GM21367 (cell line): Measurements from ENCODE around the gene TYR.
"Not testable (repeated sequence)": the region's sequence is repeated elsewhere in the genome, so short reads cannot be mapped to it uniquely, and the experiment has no call there.

Source experiments
- ATAC-seq: cut with Tn5 transposase; IDR thresholded peaks from one replicate; pipeline ENCODE4 v1.9.1; 2021; ENCODE audit not compliant: unreplicated experiment

The TYR gene

DNA sequence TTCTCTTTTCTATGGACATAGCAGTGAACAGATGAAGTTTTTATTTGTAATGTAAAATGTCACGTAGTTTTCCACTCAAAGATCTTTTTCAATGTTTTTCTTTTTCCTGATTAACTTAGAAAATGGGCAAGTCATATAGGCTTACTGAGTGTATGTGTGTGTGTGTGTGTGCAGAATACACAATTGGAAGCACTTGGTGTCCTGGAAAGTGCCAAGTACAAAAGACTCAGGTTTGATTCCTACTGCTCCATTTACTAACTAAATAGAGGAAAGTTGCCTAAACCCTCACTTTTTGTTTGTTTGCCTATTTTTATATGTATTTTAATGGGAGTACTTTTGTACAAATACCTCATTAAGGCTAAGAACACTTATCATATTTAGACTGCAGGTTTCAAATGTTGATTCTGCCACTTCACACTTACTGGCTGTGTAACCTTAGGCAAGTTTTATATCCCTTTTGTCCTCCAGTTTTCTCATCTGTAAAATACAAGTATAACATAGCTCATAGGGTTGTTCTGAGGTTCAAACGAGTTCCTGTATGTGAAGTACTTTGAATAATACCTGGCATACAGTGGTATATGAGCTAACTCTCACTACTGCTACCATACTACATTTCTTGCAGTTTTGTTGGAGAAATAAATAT, 90.1 kb downstream of the TYR start:
- ATAC-seq: no peak

DNA sequence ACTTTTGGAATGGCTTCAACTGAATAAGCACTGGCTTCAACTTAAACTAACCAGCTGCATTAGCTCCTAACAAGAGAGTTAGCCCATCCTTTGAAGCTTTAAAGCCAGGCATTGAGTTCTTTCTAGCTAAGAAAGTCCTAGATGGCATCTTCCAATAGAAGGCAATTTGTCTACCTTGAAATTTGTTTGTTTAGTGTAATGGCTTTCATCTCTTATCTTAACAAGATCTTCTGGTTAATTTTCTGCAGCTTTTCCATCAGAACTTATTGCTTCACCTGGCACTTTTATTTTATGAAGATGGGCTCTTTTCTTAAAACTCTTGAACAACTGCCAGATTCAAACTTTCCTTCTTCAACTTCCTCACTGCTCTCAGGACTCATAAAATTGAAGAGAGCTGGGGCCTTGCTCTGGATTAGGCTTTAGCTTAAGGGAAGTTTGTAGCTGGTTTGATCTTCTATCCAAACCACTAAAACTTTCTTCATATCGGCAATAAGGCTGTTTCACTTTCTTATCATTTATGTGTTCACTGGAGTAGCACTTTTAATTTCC, 94.9 kb downstream of the TYR start:
- ATAC-seq: not testable (repeated sequence)

DNA sequence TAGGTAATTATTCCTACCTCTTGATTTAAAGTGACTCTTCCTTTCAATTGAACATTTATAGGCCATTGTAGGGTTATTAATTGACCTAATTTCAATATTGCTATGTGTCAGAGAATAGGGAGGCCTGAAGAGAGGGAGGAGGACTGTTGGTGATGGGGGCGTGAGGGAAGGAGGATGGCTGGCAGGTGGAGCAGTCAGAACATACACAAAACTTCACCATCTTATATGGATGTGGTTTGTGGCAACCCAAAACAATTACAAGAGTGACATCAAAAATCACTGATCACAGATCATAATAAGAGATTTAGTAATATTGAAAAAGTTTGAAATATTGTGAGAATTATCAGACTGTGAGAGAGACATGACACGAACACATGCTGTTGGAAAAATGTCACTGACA, 95.5 kb downstream of the TYR start:
- not testable (repeated sequence) for ATAC-seq

GRCh38 chr11:89275966-89276365, 98.3 kb downstream of the TYR start:
- ATAC-seq: no peak

DNA sequence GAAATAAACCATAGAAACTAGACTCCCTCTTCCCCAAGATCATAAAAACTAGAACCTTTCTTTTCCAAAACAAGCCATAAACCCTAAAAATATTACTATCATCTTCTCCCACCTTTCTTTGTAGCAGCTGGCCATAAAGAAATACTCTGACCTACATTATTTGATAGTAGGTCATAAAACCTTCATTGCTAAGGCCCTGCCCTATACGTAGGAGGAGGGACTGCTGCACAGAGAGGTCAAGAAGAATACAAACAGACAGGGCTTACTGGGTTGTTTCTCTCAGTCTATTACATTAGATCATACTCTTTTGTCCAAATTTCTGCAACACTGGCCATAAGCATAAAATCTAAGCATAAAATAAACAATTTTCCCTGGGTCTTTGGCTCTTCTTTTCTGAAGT, 101.5 kb downstream of the TYR start:
- no peak for ATAC-seq

DNA sequence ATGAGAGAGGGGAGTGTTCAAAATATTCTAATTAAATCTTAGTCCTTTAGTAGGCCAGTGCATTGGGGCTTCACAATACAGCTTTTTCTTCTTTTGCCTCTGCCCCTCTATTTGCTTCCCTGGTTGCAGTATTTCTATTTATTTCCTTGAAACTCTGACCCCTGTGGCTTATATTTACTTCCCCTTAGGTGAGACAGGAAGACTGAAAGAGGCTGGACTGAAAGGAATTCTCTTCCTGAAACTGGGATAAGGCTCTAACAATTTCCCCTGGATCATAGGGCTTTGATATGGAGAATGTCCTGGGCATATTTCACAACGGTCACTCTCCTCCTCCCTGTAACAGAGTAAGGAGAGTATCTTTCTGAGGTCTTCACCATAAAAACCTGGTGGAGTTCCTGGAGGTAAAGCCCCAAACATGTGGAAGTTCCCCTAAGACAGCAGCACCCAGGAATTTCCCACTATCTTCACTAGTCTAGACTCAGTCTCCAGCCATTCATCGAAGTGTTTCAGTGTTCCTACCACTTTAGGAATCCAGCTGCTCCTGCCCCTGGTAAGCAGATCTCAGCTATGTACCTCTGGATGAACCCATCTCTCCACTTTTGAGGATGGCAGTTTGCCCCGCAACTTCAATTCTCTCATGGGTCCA, 103.5 kb downstream of the TYR start:
- not testable (repeated sequence) for ATAC-seq

DNA sequence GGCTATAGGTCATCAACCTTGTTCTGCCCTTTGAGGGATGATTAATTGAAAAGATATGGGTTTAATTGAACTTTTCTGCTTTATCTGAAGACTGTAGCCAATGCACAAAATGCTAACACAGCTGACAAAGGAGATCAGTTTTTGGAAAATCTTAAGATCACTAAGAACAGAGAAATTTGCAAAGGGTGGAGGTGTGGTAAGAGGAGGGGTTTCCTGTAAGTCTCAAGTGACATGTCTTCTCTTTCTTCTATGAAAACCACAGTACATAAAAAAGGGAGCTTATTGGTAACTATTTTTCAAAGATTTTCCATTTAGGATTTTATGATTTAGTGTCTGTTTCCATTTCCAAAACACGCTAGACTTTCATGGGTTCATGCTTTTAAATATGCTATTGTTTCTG, 108.9 kb downstream of the TYR start:
- ATAC-seq: not testable (repeated sequence)

DNA sequence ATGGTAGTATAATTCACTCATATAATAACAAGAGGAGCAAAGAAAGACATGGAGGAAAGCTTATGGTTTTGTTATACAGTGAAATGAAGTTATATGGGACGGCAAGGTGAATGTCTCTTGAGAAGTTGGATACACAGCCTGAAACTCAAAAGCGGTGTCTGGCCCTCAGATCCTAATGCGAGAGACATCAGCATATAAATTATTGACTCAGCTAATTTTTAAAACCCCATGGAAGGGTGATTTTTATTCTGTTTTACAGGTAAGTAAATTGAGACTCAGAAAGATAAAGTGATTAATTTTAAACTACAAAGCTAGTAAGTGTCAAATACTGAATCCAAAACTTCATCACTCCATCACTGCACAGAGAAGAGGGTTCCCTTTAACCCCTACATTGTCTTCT, 110.3 kb downstream of the TYR start:
- ATAC-seq: not testable (repeated sequence)

GRCh38 chr11:89293965-89294679, 116.4 kb downstream of the TYR start:
- no peak for ATAC-seq

- ATAC-seq: not testable (repeated sequence)
Observed at GRCh38 chr11:89295023-89295422, 117.3 kb downstream of the TYR start.

GRCh38 chr11:89303029-89303428, 125.4 kb downstream of the TYR start:
- not testable (repeated sequence) for ATAC-seq

DNA sequence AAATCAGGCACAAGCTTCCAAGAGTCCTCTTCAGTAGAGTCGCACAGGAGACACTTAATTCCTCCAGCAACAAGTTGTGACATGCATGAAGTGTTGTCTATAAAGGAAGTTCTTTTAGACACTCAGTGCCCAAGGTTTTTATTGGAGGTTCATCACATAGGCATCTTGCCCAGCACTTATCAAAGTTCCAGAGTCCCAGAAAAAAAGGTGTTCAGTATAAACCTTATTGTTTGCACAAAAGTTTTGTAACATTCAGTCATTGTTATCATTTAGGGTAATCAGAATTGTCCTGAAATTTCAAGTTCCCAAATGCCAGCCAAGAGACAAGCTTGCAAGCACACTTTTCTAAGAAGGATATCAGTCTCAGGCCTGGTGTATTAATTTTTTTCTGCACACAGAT, 130.6 kb downstream of the TYR start:
- not testable (repeated sequence) for ATAC-seq

- ATAC-seq: not testable (repeated sequence)
Observed at GRCh38 chr11:89309321-89309985, 131.8 kb downstream of the TYR start.

- not testable (repeated sequence) for ATAC-seq
Observed at GRCh38 chr11:89310607-89311006, 132.9 kb downstream of the TYR start.

DNA sequence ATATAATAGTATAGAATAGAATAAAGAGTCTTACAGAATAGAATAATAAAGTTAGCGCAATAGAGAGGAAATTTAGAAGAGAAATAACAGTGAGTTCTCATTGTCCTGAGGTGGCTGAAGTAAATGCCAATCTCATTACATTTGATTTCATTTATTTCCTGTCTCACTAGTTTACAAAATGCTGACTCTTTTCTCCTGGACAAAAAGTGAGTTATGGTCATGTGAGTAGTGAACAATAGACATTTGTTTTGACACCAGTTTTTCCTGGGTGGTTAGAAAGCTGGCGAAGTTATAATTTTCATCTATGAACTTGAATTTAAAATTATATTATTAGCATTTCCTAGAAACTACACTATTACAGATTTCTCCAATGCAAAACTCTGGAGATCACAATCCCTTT, 143.7 kb downstream of the TYR start:
- no peak for ATAC-seq

DNA sequence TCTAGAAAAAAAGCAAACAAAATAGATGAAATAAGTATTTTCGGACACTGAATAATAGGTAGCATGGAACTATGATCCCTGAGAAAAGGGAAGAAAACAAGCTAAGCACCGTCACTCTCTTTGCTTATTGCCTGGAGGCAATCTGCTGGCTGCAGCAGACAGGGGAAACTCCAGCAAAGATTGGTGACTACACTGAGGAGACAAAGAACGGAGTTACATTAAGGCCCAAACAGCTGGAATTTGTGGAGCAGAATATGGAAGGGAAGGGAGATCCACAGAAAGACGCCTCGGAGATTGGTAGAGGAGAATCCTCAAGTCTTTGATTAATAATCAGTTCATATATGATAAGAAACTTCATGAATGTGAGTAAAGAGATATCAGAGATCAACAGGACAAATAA, 150.2 kb downstream of the TYR start:
- ATAC-seq: no peak

DNA sequence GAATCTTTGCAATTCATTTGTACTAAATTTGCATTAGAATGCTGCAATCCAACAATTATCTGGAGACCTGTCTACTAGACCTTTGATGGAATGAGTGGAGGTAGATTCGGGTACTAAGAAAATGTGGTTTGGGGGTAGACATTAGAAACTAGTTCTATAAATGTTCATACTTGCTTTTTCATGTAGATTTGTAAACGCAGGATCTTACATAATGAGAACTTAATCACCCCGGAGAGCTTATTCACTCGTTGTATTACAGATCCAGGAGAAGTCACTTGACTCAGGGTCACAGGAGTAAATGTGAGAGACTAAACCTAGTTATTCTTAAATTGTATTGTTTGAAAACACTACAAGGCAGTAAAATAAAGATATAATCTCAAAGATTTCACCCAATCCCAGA, 154.3 kb downstream of the TYR start:
- ATAC-seq: not testable (repeated sequence)

- ATAC-seq: not testable (repeated sequence)
Observed at GRCh38 chr11:89333704-89334103, 156.0 kb downstream of the TYR start.

GRCh38 chr11:89337100-89337650, 159.5 kb downstream of the TYR start:
- ATAC-seq: not testable (repeated sequence)

DNA sequence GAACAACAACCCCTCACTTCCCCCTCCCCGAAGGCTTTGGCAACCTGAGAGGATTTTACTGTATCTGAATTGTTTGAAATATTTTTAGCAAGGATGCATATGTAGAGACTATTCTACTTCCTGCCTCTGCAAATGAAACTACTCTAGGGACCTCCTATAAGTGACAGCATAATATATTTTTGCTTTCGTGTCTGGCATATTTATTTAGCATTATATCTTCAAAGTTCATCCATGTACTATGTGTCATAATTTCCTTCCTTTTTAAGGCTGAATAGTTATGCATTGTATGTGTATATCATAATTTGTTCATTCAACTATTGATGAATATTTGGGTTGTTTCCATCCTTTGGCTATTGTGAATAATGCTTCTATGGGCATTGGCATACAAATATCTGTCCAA, 160.4 kb downstream of the TYR start:
- not testable (repeated sequence) for ATAC-seq

DNA sequence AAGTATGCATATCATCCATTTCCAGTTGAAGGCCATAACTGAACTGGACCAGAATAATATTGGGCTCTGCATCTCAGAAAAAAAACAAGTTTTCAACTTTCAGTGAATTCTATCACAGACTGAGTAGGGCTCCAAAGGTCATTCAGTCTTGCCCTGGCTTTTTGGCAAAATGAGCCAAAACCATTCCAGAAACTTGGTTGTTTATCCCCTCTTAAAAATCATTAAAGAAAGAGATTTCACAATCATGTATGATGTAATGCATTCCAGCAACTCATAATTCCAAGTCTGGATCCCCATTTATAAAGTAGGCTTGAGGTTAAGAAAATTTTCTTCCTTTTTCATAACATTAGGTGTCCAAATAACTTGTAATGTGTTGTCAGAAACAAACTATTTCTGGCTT, 162.8 kb downstream of the TYR start:
- not testable (repeated sequence) for ATAC-seq
